ENCODE data around the gene BMP15.

GRCh38 chrX:50877310-50877709, 33.2 kb upstream of the BMP15 start:
- TF ChIP-seq CTCF (IDR thresholded peaks at IDR 0.05) (no peak), POLR2A (IDR thresholded peaks at IDR 0.05) (no peak)
